ENCODE data around the gene ITIH6.
"Not testable (repeated sequence)": the region's sequence is repeated elsewhere in the genome, so short reads cannot be mapped to it uniquely, and the experiment has no call there.

ITIH6 gene

GRCh38 chrX:54785901-54786300 lies 12.2 kb downstream of the ITIH6 start:
- Mint-ChIP-seq H3K27ac (no peak overlapping the region), H3K27me3 (peaks cover 5% of the 10 kb centered on the region), H3K4me1 (ENCODE audit: low read depth) (peaks cover 8% of the 10 kb centered on the region), H3K4me3 (no peak overlapping the region), H3K9me3 (no peaks in the 10 kb centered on the region), H3K36me3 (ENCODE audit: low read depth) (no peaks in the 10 kb centered on the region)
- intact Hi-C loops (cut with micrococcal nuclease): no loop called here

GRCh38 chrX:54776987-54777672 lies 20.9 kb downstream of the ITIH6 start:
- Mint-ChIP-seq H3K36me3 (ENCODE audit: low read depth) (no peaks in the 10 kb centered on the region), H3K9me3 (no peaks in the 10 kb centered on the region), H3K4me3 (no peak overlapping the region), H3K27ac (no peak overlapping the region), H3K4me1 (ENCODE audit: low read depth) (no peaks in the 10 kb centered on the region), H3K27me3 (no peaks in the 10 kb centered on the region)
- intact Hi-C loops (cut with micrococcal nuclease): no loop called here

- Mint-ChIP-seq H3K27me3 (no peaks in the 10 kb centered on the region), H3K9me3 (no peaks in the 10 kb centered on the region), H3K27ac (no peak overlapping the region), H3K4me1 (ENCODE audit: low read depth) (no peaks in the 10 kb centered on the region), H3K36me3 (ENCODE audit: low read depth) (no peaks in the 10 kb centered on the region), H3K4me3 (no peak overlapping the region)
- intact Hi-C loops (cut with micrococcal nuclease): no loop called here
Measured at GRCh38 chrX:54776061-54776460, 22.0 kb downstream of the ITIH6 start.

- H3K4me3 Mint-ChIP-seq; H3K27me3 Mint-ChIP-seq; intact Hi-C loops (cut with micrococcal nuclease); H3K4me1 Mint-ChIP-seq (ENCODE audit: low read depth); H3K27ac Mint-ChIP-seq; H3K36me3 Mint-ChIP-seq (ENCODE audit: low read depth); H3K9me3 Mint-ChIP-seq: not testable (repeated sequence)
Measured at GRCh38 chrX:54774391-54775094, 23.5 kb downstream of the ITIH6 start.

GRCh38 chrX:54758114-54759055 lies 39.7 kb downstream of the ITIH6 start:
- Mint-ChIP-seq H3K27me3 (no peaks in the 10 kb centered on the region), H3K9me3 (peaks cover 10% of the 10 kb centered on the region), H3K4me1 (ENCODE audit: low read depth) (no peaks in the 10 kb centered on the region), H3K4me3 (no peak overlapping the region), H3K27ac (no peak overlapping the region), H3K36me3 (ENCODE audit: low read depth) (no peaks in the 10 kb centered on the region)
- intact Hi-C loops (cut with micrococcal nuclease): no loop called here

- intact Hi-C loops (cut with micrococcal nuclease): no loop called here
- no peak overlapping the region for H3K4me3 Mint-ChIP-seq
- H3K27ac Mint-ChIP-seq: no peak overlapping the region
- peaks cover 10% of the 10 kb centered on the region for H3K9me3 Mint-ChIP-seq
- no peaks in the 10 kb centered on the region for H3K4me1 Mint-ChIP-seq (ENCODE audit: low read depth)
- no peaks in the 10 kb centered on the region for H3K27me3 Mint-ChIP-seq
- H3K36me3 Mint-ChIP-seq (ENCODE audit: low read depth): no peaks in the 10 kb centered on the region
Measured at GRCh38 chrX:54754854-54755253, 43.2 kb downstream of the ITIH6 start.

GRCh38 chrX:54748626-54749025 lies 49.4 kb downstream of the ITIH6 start:
- no peaks in the 10 kb centered on the region for H3K27me3 Mint-ChIP-seq
- intact Hi-C loops (cut with micrococcal nuclease): no loop called here
- no peaks in the 10 kb centered on the region for H3K36me3 Mint-ChIP-seq (ENCODE audit: low read depth)
- no peak overlapping the region for H3K27ac Mint-ChIP-seq
- no peaks in the 10 kb centered on the region for H3K4me1 Mint-ChIP-seq (ENCODE audit: low read depth)
- H3K9me3 Mint-ChIP-seq: no peaks in the 10 kb centered on the region
- H3K4me3 Mint-ChIP-seq: no peak overlapping the region

- H3K4me3 Mint-ChIP-seq: no peak overlapping the region
- no peaks in the 10 kb centered on the region for H3K36me3 Mint-ChIP-seq (ENCODE audit: low read depth)
- H3K27ac Mint-ChIP-seq: no peak overlapping the region
- no peaks in the 10 kb centered on the region for H3K27me3 Mint-ChIP-seq
- intact Hi-C loops (cut with micrococcal nuclease): no loop called here
- no peaks in the 10 kb centered on the region for H3K9me3 Mint-ChIP-seq
- no peaks in the 10 kb centered on the region for H3K4me1 Mint-ChIP-seq (ENCODE audit: low read depth)
Measured at GRCh38 chrX:54747733-54748393, 50.2 kb downstream of the ITIH6 start.

GRCh38 chrX:54746928-54747327 lies 51.1 kb downstream of the ITIH6 start:
- Mint-ChIP-seq H3K27ac (no peak overlapping the region), H3K9me3 (no peaks in the 10 kb centered on the region), H3K36me3 (ENCODE audit: low read depth) (no peaks in the 10 kb centered on the region), H3K4me3 (no peak overlapping the region), H3K27me3 (no peaks in the 10 kb centered on the region), H3K4me1 (ENCODE audit: low read depth) (no peaks in the 10 kb centered on the region)
- intact Hi-C loops (cut with micrococcal nuclease): no loop called here

- intact Hi-C loops (cut with micrococcal nuclease): no loop called here
- H3K36me3 Mint-ChIP-seq (ENCODE audit: low read depth): no peaks in the 10 kb centered on the region
Measured at GRCh38 chrX:54745676-54746075, 52.4 kb downstream of the ITIH6 start.

GRCh38 chrX:54738567-54738966 lies 59.5 kb downstream of the ITIH6 start:
- peaks cover 19% of the 10 kb centered on the region for H3K9me3 Mint-ChIP-seq
- H3K27ac Mint-ChIP-seq; H3K27me3 Mint-ChIP-seq; H3K4me1 Mint-ChIP-seq (ENCODE audit: low read depth); intact Hi-C loops (cut with micrococcal nuclease); H3K36me3 Mint-ChIP-seq (ENCODE audit: low read depth); H3K4me3 Mint-ChIP-seq: not testable (repeated sequence)

More at GRCh38 chrX:54745676-54746075, 52.4 kb downstream of the ITIH6 start:
- H3K27ac Mint-ChIP-seq: no peak overlapping the region
- no peaks in the 10 kb centered on the region for H3K9me3 Mint-ChIP-seq
- no peaks in the 10 kb centered on the region for H3K4me1 Mint-ChIP-seq (ENCODE audit: low read depth)
- H3K4me3 Mint-ChIP-seq: no peak overlapping the region
- H3K27me3 Mint-ChIP-seq: no peaks in the 10 kb centered on the region

- H3K4me1 Mint-ChIP-seq (ENCODE audit: low read depth); H3K27ac Mint-ChIP-seq; H3K27me3 Mint-ChIP-seq; H3K36me3 Mint-ChIP-seq (ENCODE audit: low read depth); H3K4me3 Mint-ChIP-seq; intact Hi-C loops (cut with micrococcal nuclease): not testable (repeated sequence)
- peaks cover 19% of the 10 kb centered on the region for H3K9me3 Mint-ChIP-seq
Measured at GRCh38 chrX:54736298-54736942, 61.6 kb downstream of the ITIH6 start.

GRCh38 chrX:54721424-54721823 lies 76.6 kb downstream of the ITIH6 start:
- no peaks in the 10 kb centered on the region for H3K36me3 Mint-ChIP-seq (ENCODE audit: low read depth)
- no peak overlapping the region for H3K27ac Mint-ChIP-seq
- no peaks in the 10 kb centered on the region for H3K4me1 Mint-ChIP-seq (ENCODE audit: low read depth)
- intact Hi-C loops (cut with micrococcal nuclease): no loop called here
- H3K9me3 Mint-ChIP-seq: no peaks in the 10 kb centered on the region
- H3K4me3 Mint-ChIP-seq: no peak overlapping the region
- H3K27me3 Mint-ChIP-seq: peaks cover 2% of the 10 kb centered on the region

Data from dendritic cell treated with granulocyte-macrophage colony-stimulating factor and Interleukin-4, amounts not matched to agents 40 ng/mL and 50 ng/mL, for 4 days (primary cell).